Colon (tissue), 2 donors: Measurements from ENCODE around the gene TEKT5.

ENCODE experiments used
- FAIRE-seq: peaks from 2 replicates; lab custom pipeline; 2012; peaks lifted over from hg19 to GRCh38; lab: Jason Lieb, UNC
- donor health status: control.
- donor health status: control.

TEKT5 gene

DNA sequence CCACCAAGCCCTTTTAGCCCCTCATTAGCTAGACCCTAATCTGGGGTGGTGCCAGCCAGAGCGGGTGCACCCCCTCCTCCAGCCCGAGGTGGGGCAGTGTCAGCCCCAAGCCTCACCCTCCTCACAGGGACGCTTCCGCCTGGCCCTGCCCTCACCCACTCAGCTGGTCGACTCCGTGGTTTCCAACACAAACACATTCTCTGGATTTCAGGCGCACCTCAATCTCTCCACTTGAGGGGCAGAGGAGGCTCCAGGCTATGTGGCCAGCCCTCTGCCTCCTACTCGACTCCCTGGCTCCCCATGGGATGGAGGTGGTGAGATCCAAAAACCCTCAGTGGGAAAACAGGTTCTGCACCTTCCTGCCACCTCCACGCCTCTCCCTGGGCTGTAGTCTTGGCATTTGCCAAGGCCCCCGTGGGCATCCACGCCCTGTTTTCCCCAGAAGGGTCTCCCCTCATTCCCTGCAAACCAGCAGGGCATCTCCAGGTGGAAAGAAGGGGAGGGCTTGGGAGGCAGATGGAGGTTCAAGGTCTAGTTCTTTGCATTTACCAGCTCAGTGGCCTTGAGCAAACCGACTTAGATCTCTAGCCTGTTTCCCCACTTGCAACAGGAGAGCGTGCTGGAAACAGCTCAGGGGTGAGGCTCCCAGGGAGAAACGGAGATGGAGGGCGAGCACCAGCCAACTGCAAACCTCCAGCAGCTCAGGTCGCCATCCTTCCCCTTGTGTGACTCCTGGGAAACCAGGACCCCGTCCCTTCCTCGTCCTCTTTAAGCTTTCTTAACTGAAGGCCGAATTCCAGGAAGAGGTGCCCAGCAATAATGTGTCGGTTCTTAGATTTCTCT, 116.0 kb downstream of the TEKT5 start:
- no peak for FAIRE-seq
